GM23248 (cell line): ENCODE results near the gene HCST. TPM values are rescaled to one million over a fixed set of nuclear protein-coding genes. Genes with fewer than 3 reads are reported as not detected.

Experiments used
- DNase-seq: peaks from one replicate; pipeline ENCODE4 v3.0.0-alpha.2; 2015
- H2AFZ ChIP-seq: fragments of 200-600 bp; sonication (generic); 2 replicates; pipeline ENCODE4 v1.6.1; 2016; ENCODE audit warnings: antibody characterized with exemption
- H3F3A ChIP-seq: fragments of 200-600 bp; sonication (generic); 2 replicates; pipeline ENCODE4 v1.6.1; 2016; ENCODE audit warnings: mild to moderate bottlenecking, antibody characterized with exemption, mixed run types; ENCODE audit not compliant: insufficient read depth
- H3K27ac ChIP-seq: fragments of 200-600 bp; sonication (generic); 2 replicates; pipeline ENCODE4 v1.5.1; 2016; ENCODE audit warnings: mild to moderate bottlenecking
- H3K27me3 ChIP-seq: fragments of 200-600 bp; sonication (generic); replicated peaks from 2 replicates; pipeline ENCODE4 v1.6.1; 2016; ENCODE audit warnings: mild to moderate bottlenecking; ENCODE audit not compliant: insufficient read depth
- H3K36me3 ChIP-seq: fragments of 200-600 bp; sonication (generic); 2 replicates; pipeline ENCODE4 v1.6.1; 2016; ENCODE audit warnings: low read depth, mild to moderate bottlenecking
- H3K4me1 ChIP-seq: fragments of 200-600 bp; sonication (generic); 2 replicates; pipeline ENCODE4 v1.6.1; 2016; ENCODE audit warnings: mild to moderate bottlenecking; ENCODE audit not compliant: insufficient read depth
- H3K4me2 ChIP-seq: fragments of 200-600 bp; sonication (generic); one replicate; pipeline ENCODE4 v1.6.1; 2016; ENCODE audit warnings: mild to moderate bottlenecking; ENCODE audit not compliant: unreplicated experiment
- H3K4me3 ChIP-seq: fragments of 200-600 bp; sonication (generic); 2 replicates; pipeline ENCODE4 v1.5.1; 2016; ENCODE audit warnings: mild to moderate bottlenecking
- H3K79me2 ChIP-seq: fragments of 200-600 bp; sonication (generic); 2 replicates; pipeline ENCODE4 v1.6.1; 2016; ENCODE audit warnings: mild to moderate bottlenecking; ENCODE audit not compliant: insufficient read depth
- H3K9ac ChIP-seq: fragments of 200-600 bp; sonication (generic); 2 replicates; pipeline ENCODE4 v1.6.1; 2016; ENCODE audit warnings: mild to moderate bottlenecking
- H3K9me2 ChIP-seq: fragments of 200-600 bp; sonication (generic); 2 replicates; pipeline ENCODE4 v1.6.1; 2016; ENCODE audit warnings: mixed run types, mild to moderate bottlenecking, moderate library complexity; ENCODE audit not compliant: insufficient read depth
- H3K9me3 ChIP-seq: fragments of 200-600 bp; sonication (generic); one replicate; pipeline ENCODE4 v1.6.1; 2017; ENCODE audit warnings: low read depth
- H4K20me1 ChIP-seq: fragments of 200-600 bp; sonication (generic); 2 replicates; pipeline ENCODE4 v1.6.0; 2016; ENCODE audit not compliant: insufficient read depth
- EZH2 ChIP-seq: fragments of 200-600 bp; sonication (generic); IDR thresholded peaks from 2 replicates; pipeline ENCODE4 v1.6.1; 2018; ENCODE audit warnings: antibody characterized with exemption, mild to moderate bottlenecking; ENCODE audit not compliant: insufficient read depth, poor library complexity, severe bottlenecking
- EZH2phosphoT487 ChIP-seq: fragments of 200-600 bp; sonication (generic); IDR thresholded peaks from 2 replicates; pipeline ENCODE4 v1.6.1; 2018; ENCODE audit warnings: antibody characterized with exemption, moderate library complexity, mild to moderate bottlenecking, low read depth; ENCODE audit not compliant: insufficient read depth
- WGBS, 2 experiments: methylation state at CpG; one replicate each; pipeline ENCODE4 v1.1.6; 2015 to 2017; ENCODE audit warnings: low lambda C conversion rate in 2 of 2, low coverage in 1 of 2; ENCODE audit errors: missing lambda C conversion rate in 2 of 2; 5-methylcytosine and 5-hydroxymethylcytosine counted together
- in situ Hi-C: fragments of 300-500 bp; cut with MboI; formaldehyde crosslinking; loops from 2 replicates; pipeline ENCODE4 v1.15.0; 2020
- polyA plus RNA-seq: library from polyadenylated mRNA; unstranded; fragments of >200 nt; fragmentation: Nextera tagmentation; extraction: Ambion mirVana; gene quantifications from 2 replicates; pipeline ENCODE4 v1.2.1, GENCODE V29; 2016
- total RNA-seq: library from RNA; depleted of rRNA; stranded (reverse); fragments of >200 nt; shearing (Covaris generic); gene quantifications from 2 replicates; pipeline ENCODE4 v1.2.3, GENCODE V29; 2014; rRNA removed

HCST gene, protein sequence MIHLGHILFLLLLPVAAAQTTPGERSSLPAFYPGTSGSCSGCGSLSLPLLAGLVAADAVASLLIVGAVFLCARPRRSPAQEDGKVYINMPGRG
- total RNA-seq, result not detected in 2 replicates
- 9.1 and 11.3 TPM in 2 replicates for polyA plus RNA-seq

DNA sequence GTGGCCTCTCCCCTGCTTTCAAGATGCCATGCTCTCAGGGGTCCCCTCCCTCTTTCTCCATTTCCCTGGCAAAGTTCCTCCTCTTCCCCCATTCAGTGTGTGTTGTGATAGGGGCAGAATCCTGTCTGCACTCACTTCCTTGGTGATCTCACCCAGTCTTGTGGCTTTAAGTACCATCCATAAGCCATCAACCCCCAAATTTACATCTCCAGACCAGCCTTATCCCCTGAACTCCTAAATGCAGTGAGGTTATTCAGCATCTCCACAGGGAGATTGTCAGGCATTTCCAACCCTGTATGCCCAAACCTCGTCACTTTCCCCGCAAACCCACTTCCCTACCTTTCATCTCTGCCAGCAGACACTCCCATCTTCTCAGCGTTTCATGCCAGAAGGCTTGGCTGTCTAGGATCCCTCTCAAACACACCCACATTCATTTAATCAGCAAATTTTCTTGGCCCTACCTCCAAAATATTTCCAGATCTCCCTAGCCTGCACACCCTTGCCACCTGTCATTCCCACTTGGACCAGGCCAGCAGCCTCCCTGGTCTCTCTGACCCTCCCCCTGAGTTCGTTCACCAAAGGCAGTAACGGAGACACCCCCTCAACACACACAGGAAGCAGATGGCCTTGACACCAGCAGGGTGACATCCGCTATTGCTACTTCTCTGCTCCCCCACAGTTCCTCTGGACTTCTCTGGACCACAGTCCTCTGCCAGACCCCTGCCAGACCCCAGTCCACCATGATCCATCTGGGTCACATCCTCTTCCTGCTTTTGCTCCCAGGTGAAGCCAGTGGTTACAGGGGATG is at the start of gene HCST:
TSS of gene HCST (plus strand) at position 676 of the 808 bp plus-strand sequence. CDS start at position 741, 65 bp downstream.
- Histone ChIP-seq H3K27me3 (no peaks in the 10 kb centered on the region), H3K9ac (peak within 1 kb of the TSS; percentile 87), H3K36me3 (no peaks in the 10 kb centered on the region), H3K27ac (peak within 1 kb of the TSS; percentile 96), H3K79me2 (peaks cover 23% of the 10 kb centered on the region), H3K9me2 (no peaks in the 10 kb centered on the region), H2AFZ (peak within 1 kb of the TSS; percentile 32), H3F3A (peaks cover 18% of the 10 kb centered on the region), H3K4me3 (peak within 1 kb of the TSS; percentile 99), H4K20me1 (no peaks in the 10 kb centered on the region), H3K9me3 (no peaks in the 10 kb centered on the region), H3K4me1 (peaks cover 34% of the 10 kb centered on the region), H3K4me2 (peak within 1 kb of the TSS; percentile 93)
- 15 to 18% methylated on average over 6 of the region's 6 CpGs for WGBS, 2 experiments
- TF ChIP-seq EZH2 (no peak), EZH2phosphoT487 (no peak)
- in situ Hi-C loops, result no loop called here
- DNase-seq, result peak; percentile 81

DNA sequence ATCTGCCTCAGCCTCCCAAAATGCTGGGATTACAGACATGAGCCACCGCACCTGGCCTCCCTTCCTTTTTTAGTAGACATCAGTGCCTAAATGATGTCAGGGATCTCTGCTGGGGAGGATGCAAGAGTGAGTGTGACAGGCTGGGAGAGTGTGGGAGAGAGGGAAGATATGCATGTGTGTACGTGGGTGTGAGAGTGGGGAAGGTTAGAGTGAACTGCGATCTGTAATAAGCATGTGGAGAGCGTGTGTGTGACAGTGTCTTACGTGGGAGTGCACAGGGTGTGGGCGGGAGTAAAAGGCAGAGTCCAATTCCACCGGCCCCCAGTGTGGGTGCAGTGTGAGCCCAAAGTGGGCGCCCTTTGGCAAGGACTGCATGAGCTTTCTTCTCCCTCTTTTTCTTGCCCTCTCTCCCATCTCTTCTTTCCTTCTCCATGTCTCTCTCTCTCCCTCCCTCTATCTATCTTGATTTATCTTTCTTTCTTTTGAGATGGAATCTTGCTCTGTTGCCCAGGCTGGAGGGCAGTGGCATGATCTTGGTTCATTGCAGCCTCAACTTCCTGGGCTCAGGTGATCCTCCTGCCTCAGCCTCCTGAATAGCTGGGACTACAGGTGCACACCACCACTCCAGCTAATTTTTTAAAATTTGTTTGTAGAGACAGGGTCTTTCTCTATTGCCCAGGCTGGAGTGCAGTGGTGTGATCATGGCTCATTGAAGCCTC is 49.1 kb upstream of the HCST start:
- Histone ChIP-seq H3K4me1 (no peaks in the 10 kb centered on the region), H3K36me3 (no peaks in the 10 kb centered on the region), H2AFZ (no peak overlapping the region), H3K9ac (no peak overlapping the region), H3K27me3 (peaks cover 79% of the 10 kb centered on the region), H3K79me2 (no peaks in the 10 kb centered on the region), H3K27ac (no peak overlapping the region), H3K4me2 (no peak overlapping the region), H3K4me3 (no peak overlapping the region), H4K20me1 (no peaks in the 10 kb centered on the region), H3K9me3 (no peaks in the 10 kb centered on the region), H3K9me2 (no peaks in the 10 kb centered on the region), H3F3A (no peaks in the 10 kb centered on the region)
- 10 to 13% methylated on average over 8 of the region's 8 CpGs for WGBS, 2 experiments
- TF ChIP-seq EZH2 (no peak), EZH2phosphoT487 (no peak)
- in situ Hi-C loops, result no loop called here
- DNase-seq, result no peak

DNA sequence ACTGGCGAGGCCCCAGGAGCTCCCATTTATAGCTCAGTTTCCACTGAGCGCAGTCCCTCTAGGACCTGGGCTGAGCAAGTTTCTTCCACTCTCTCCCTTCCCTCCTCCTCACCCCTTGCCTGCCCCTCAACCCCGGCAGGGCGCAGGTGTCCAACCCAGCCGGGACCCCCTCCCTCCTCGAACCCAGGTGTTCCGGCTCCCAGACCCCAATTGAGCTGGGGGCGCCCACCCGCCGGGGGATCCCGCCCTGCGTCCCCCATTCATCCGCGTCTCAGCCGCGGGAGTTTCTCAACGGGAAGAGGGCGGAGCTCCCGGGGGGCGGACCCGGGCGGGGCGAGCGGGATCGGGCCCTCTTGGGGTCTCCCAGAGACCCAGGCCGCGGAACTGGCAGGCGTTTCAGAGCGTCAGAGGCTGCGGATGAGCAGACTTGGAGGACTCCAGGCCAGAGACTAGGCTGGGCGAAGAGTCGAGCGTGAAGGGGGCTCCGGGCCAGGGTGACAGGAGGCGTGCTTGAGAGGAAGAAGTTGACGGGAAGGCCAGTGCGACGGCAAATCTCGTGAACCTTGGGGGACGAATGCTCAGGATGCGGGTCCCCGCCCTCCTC is 45.7 kb upstream of the HCST start, which contains the start of gene KIRREL2:
TSS of gene KIRREL2 (plus strand) at position 366 of the 604 bp plus-strand sequence. CDS start at position 575, 209 bp downstream.
- WGBS, 2 experiments, result 2% methylated on average over 30 to 38 of the region's 42 CpGs
- TF ChIP-seq EZH2phosphoT487, result no peak
- TF ChIP-seq EZH2, result no peak
- H3K9me2 ChIP-seq, result no peaks in the 10 kb centered on the region
- H3K4me3 ChIP-seq, result peak within 1 kb of the TSS; percentile 73
- DNase-seq, result no peak
- H3K4me2 ChIP-seq, result peak within 1 kb of the TSS; percentile 81
- peak within 1 kb of the TSS; percentile 20; the same call in 1 of the 2 replicates for H3K9ac ChIP-seq
- H3K9me3 ChIP-seq, result no peaks in the 10 kb centered on the region
- no peaks in the 10 kb centered on the region for H3F3A ChIP-seq
- H2AFZ ChIP-seq, result peak within 1 kb of the TSS; percentile 77
- in situ Hi-C loops, result no loop called here
- no peaks in the 10 kb centered on the region for H3K36me3 ChIP-seq
- H3K27me3 ChIP-seq, result peaks cover 75% of the 10 kb centered on the region
- no peak within 1 kb of the TSS for H3K27ac ChIP-seq
- H3K79me2 ChIP-seq, result no peaks in the 10 kb centered on the region
- no peaks in the 10 kb centered on the region for H4K20me1 ChIP-seq
- H3K4me1 ChIP-seq, result no peaks in the 10 kb centered on the region

DNA sequence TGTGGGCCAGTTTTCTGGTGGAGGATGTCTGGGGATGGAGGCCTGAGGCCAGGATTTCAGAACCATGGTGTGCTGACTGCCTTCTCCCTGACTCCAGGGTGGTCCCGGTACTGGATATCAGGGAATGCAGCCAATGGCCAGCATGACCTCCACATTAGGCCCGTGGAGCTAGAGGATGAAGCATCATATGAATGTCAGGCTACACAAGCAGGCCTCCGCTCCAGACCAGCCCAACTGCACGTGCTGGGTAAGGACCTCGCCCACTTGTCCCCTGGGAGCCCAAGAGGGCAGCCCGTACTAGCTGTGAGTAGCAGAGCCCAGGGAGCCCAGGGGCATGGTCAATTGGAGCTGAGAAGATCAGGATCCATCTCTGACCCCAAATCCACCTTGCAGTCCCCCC is 44.0 kb upstream of the HCST start:
- Histone ChIP-seq H3K9me2 (no peaks in the 10 kb centered on the region), H3K36me3 (no peaks in the 10 kb centered on the region), H3K4me1 (no peaks in the 10 kb centered on the region), H3K4me2 (no peak overlapping the region), H3K4me3 (no peak overlapping the region), H4K20me1 (no peaks in the 10 kb centered on the region), H3F3A (no peaks in the 10 kb centered on the region), H3K27me3 (peaks cover 71% of the 10 kb centered on the region), H3K9ac (no peak overlapping the region), H3K27ac (no peak overlapping the region), H2AFZ (no peak overlapping the region), H3K9me3 (no peaks in the 10 kb centered on the region), H3K79me2 (no peaks in the 10 kb centered on the region)
- no peak for DNase-seq
- TF ChIP-seq EZH2phosphoT487 (no peak), EZH2 (no peak)
- 22 to 35% methylated on average over 6 of the region's 6 CpGs for WGBS, 2 experiments
- in situ Hi-C loops, result no loop called here
